Pancreas (tissue), 10 donors: ENCODE data around the gene PARP2. TPM values are rescaled to one million over a fixed set of nuclear protein-coding genes. Genes with fewer than 3 reads are reported as not detected.
A peak's percentile ranks its signal among the peaks of the same experiment; 100 is the strongest.

Source experiments
- ATAC-seq, 4 donors: fragments of 200-7000 bp; cut with Tn5 transposase; one replicate each; pipeline versions ENCODE4 v1.8.0 to v1.9.1; 2020; ENCODE audit warnings: mild to moderate bottlenecking in 4 of 4, moderate library complexity in 4 of 4
- DNase-seq, 6 donors: peaks; one replicate each; pipeline ENCODE4 v3.0.0-alpha.2; 2020
- FAIRE-seq: peaks from 2 replicates; lab custom pipeline; 2012; peaks lifted over from hg19 to GRCh38; lab: Jason Lieb, UNC
- H3K27ac ChIP-seq, 4 donors: fragments of 200-600 bp; sonication (generic); 1 replicate in 3 of 4; 2 replicates in 1 of 4; pipeline versions ENCODE4 v1.5.0 to v1.8.0; 2020
- H3K27me3 ChIP-seq, 4 donors: fragments of 200-600 bp; one replicate each; pipeline ENCODE4 v1.8.0; 2021
- H3K36me3 ChIP-seq, 3 donors: fragments of 200-600 bp; sonication (generic) in 1 of 3; one replicate each; pipeline versions ENCODE4 v1.5.0 to v1.8.0; 2020 to 2021
- H3K4me1 ChIP-seq, 3 donors: fragments of 200-600 bp; one replicate each; pipeline ENCODE4 v1.8.0; 2021
- H3K4me3 ChIP-seq, 4 donors: fragments of 200-600 bp; sonication (generic) in 2 of 4; one replicate each; pipeline versions ENCODE4 v1.5.0 to v1.8.0; 2020 to 2021
- H3K9me3 ChIP-seq, 4 donors: fragments of 200-600 bp; one replicate each; pipeline ENCODE4 v1.8.0; 2021
- WGBS, 2 donors: extraction: QIAGEN DNeasy Blood & Tissue Kit; methylation state at CpG; one replicate each; pipeline ENCODE4 v1.1.7; 2013; 5-methylcytosine and 5-hydroxymethylcytosine counted together
- intact Hi-C, 3 donors: fragments of 100-400 bp; cut with DNase I; formaldehyde crosslinking; loops; one replicate each; pipeline versions ENCODE4 v1.11.1 to v1.14.2; 2022
- polyA plus RNA-seq, 2 donors: library from polyadenylated mRNA; stranded (reverse); fragments of 200-250 nt; gene quantifications; one replicate each; pipeline ENCODE4 v1.2.3, GENCODE V29; 2013
- total RNA-seq, 6 donors: library from RNA; stranded (reverse); fragmentation: NEBNext Ultra II Directional in 4 of 6; extraction: Animal tissue kit (Norgen Biotek cat#: 25700) in 4 of 6; gene quantifications; one replicate each; pipeline versions ENCODE4 v1.2.1 to v1.2.4, GENCODE V29; 2021 to 2023
- TF ChIP-seq, protein P1 (sequence below), 4 donors: fragments of 200-600 bp; sonication (generic) in 3 of 4; IDR thresholded peaks; one replicate each; pipeline versions ENCODE4 v1.5.0 to v1.8.0; 2021; ENCODE audit warnings: antibody characterized with exemption in 4 of 4
- donor health status: healthy with polysubstance abuse.
- donor health status: DM: no; HTN: no; CAD: no; lungs with moderate emphysema.
- donor health status: DM: no; HTN: no; CAD: no.
- donor health status: control.
- donor health status: control.
- donor health status: Bipolar disorder and iron deficiency.
- donor health status: DM: yes; HTN: yes; CAD: no.
- donor health status: DM: no; HTN: no; CAD: no.
- donor health status: DM: no; HTN: no; CAD: no.
- donor health status: DM: yes; HTN: yes; CAD: no.

PARP2 gene
- total and polyA plus RNA-seq, 8 donors: 6.1 to 21.8 (median 10.4) TPM

DNA sequence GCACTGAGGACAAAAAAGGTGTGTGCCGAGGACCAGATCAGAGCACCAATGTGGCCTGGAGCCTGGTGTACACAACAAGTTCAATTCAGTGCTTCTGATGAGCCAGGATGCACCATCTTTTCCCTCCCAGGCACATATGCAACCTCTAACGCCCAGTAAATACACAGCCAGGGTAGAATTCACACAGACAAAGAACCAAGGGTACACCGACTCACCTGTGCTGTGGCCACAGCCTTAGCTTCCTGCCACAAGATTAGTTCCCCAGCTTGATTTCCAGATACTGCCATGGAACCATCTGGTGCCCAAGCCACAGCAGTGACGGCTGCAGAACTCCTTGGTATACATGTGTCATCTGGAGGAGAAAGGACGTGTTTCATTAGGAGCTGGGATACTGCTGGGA lies 29.4 kb downstream of the PARP2 start:
- TF ChIP-seq, protein P1, sequence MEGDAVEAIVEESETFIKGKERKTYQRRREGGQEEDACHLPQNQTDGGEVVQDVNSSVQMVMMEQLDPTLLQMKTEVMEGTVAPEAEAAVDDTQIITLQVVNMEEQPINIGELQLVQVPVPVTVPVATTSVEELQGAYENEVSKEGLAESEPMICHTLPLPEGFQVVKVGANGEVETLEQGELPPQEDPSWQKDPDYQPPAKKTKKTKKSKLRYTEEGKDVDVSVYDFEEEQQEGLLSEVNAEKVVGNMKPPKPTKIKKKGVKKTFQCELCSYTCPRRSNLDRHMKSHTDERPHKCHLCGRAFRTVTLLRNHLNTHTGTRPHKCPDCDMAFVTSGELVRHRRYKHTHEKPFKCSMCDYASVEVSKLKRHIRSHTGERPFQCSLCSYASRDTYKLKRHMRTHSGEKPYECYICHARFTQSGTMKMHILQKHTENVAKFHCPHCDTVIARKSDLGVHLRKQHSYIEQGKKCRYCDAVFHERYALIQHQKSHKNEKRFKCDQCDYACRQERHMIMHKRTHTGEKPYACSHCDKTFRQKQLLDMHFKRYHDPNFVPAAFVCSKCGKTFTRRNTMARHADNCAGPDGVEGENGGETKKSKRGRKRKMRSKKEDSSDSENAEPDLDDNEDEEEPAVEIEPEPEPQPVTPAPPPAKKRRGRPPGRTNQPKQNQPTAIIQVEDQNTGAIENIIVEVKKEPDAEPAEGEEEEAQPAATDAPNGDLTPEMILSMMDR (IDR thresholded peaks at IDR 0.05): no peak
- Histone ChIP-seq H3K27me3 (no peaks in the 10 kb centered on the region), H3K9me3 (no peaks in the 10 kb centered on the region), H3K4me1 (no peaks in the 10 kb centered on the region), H3K36me3 (peaks cover 0 to 60% (median 20%) of the 10 kb centered on the region in 3 donors), H3K27ac (no peak overlapping the region), H3K4me3 (no peak overlapping the region)
- ATAC-seq (no peak), DNase-seq (no peak), FAIRE-seq (no peak)
- WGBS, 2 donors: 86 to 92% methylated on average over 5 of the region's 5 CpGs
- intact Hi-C loops: no loop called here

DNA sequence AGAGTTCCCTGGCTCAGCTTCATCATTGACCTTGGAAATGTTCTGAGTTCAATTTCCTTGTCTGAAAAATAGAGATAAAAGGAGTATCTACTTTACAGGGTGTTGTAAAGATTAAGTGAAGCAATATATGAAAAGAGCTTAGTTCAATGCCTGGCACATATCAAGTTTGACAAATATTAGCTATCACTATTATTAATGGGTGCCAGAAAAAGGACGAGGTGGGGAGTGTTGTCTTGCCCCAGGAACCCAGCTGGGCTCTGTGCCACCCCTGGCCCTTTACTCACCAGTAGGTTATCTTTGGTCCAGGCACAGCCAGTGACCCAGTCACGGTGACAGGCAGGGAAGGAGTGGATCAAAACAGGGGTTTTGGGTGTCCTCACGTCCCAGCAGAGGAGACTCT lies 32.0 kb downstream of the PARP2 start:
- peaks cover 0 to 63% (median 28%) of the 10 kb centered on the region in 3 donors for H3K36me3 ChIP-seq
- peak in 1 of 4 donors; percentile 46 for ATAC-seq
- H3K27ac ChIP-seq: no peak overlapping the region

DNA sequence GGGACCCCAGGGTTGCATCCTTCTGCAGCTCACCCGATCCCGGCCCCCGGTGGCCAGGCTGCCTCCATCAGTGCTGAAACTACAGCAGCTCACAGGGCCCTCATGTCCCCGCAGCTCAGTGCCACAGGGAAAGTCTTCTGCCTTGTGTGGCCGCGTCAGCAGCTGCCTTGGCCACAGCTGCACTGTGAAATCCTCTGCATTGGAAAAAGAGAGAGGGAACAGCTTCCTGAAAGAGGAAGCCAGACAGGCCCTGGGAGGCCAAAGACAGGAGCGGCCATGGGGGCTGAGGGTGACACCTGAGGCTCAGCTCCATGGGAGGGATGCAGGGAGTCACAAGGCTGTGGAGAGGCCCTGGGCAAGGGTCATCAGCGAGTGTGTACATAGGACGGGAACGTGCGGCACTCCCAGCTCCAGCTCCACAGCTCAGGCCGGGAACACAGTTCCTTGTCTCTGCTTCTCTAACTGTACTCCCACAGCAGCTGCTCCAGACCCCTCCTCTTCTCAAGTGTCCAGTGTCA lies 32.7 kb downstream of the PARP2 start:
- Histone ChIP-seq H3K9me3 (no peaks in the 10 kb centered on the region), H3K27ac (no peak overlapping the region), H3K36me3 (peaks cover 0 to 62% (median 28%) of the 10 kb centered on the region in 3 donors), H3K27me3 (no peaks in the 10 kb centered on the region), H3K4me1 (no peaks in the 10 kb centered on the region), H3K4me3 (no peak overlapping the region)
- ATAC-seq (peak in 1 of 4 donors; percentile 48), DNase-seq (no peak), FAIRE-seq (no peak)
- TF ChIP-seq, protein P1 (IDR thresholded peaks at IDR 0.05): no peak
- intact Hi-C loops: no loop called here
- WGBS, 2 donors: 90 to 94% methylated on average over 12 of the region's 12 CpGs

More for the DNA sequence above, 32.0 kb downstream of the PARP2 start:
- TF ChIP-seq, protein P1 (IDR thresholded peaks at IDR 0.05): no peak
- Histone ChIP-seq H3K9me3 (no peaks in the 10 kb centered on the region), H3K27me3 (no peaks in the 10 kb centered on the region), H3K4me1 (no peaks in the 10 kb centered on the region), H3K4me3 (no peak overlapping the region)
- intact Hi-C loops: no loop called here
- 28 to 49% methylated on average over 3 of the region's 3 CpGs for WGBS, 2 donors
- DNase-seq (no peak), FAIRE-seq (no peak)

DNA sequence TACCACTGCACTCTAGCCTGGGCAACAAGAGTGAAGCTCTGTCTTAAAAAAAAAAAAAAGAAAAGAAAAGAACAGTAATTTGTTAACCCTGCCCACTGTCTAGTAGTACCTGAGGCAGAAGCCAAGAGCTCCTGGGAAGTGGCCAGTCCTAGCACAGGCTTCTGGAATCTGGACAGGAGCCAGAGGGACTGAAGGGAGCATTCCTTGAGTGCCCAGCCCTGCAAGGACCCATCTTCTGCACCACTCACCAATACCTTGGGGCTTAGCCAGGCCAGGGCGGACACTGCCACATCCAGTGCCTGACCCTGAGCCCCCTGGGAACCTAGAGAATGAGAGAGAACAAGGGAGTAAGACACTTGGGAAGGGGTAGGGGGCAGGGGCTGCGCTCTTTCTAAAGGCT lies 33.7 kb downstream of the PARP2 start:
- H3K36me3 ChIP-seq: peaks cover 0 to 64% (median 28%) of the 10 kb centered on the region in 3 donors
- no peak for FAIRE-seq
- 92 to 98% methylated on average over 2 of the region's 2 CpGs for WGBS, 2 donors
- peak in 1 of 4 donors; percentile 22 for ATAC-seq
- H3K27ac ChIP-seq: no peak overlapping the region
- H3K4me1 ChIP-seq: no peaks in the 10 kb centered on the region
- no peaks in the 10 kb centered on the region for H3K9me3 ChIP-seq
- no peak overlapping the region for H3K4me3 ChIP-seq
- H3K27me3 ChIP-seq: no peaks in the 10 kb centered on the region
- intact Hi-C loops: no loop called here
- TF ChIP-seq, protein P1 (IDR thresholded peaks at IDR 0.05): no peak
- no peak for DNase-seq

DNA sequence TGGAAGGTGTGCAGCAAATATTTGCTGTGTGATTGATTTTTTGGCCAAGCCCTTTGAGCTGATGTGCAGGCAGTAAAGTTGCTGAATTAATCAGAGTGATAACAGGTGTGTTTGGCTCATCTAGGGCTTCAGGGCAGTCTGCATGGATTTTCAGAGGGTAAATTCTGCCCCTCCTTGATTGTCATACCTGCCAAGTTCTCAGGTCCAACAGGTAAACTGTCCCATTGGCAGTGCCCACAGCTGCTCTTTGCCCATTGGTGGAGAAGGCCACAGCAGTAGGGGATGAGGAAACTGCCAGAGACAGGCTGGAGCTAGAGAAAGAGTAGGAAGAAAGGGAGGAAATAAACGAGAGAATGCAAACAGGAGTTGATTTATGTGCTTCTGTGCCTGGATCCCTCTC lies 36.3 kb downstream of the PARP2 start:
- TF ChIP-seq, protein P1 (IDR thresholded peaks at IDR 0.05): no peak
- Histone ChIP-seq H3K27me3 (no peaks in the 10 kb centered on the region), H3K9me3 (no peaks in the 10 kb centered on the region), H3K36me3 (peaks cover 0 to 71% (median 37%) of the 10 kb centered on the region in 3 donors), H3K4me1 (no peaks in the 10 kb centered on the region), H3K27ac (no peak overlapping the region), H3K4me3 (no peak overlapping the region)
- FAIRE-seq (no peak), ATAC-seq (no peak), DNase-seq (no peak)
- intact Hi-C loops: no loop called here
- 29 to 31% methylated on average over 1 of the region's 1 CpG for WGBS, 2 donors
